ENCODE measurements around the gene IRF9. TPM values are rescaled to one million over a fixed set of nuclear protein-coding genes. Genes with fewer than 3 reads are reported as not detected.

The IRF9 gene
- total and polyA plus RNA-seq, 2 of the 13 experiments (the other 11 are each of a cell fraction or from before 2014, with no cell fraction given): 14.9 to 49.7 TPM

GRCh38 chr14:24146978-24147760, 13.9 kb upstream of the IRF9 start, which contains the start of gene RNF31 (continued):
- no peak for TF ChIP-seq RERE (CRISPR knock-in tag; IDR thresholded peaks at IDR 0.05; ENCODE audit: low read depth)
- TF ChIP-seq DR1 (CRISPR knock-in tag; IDR thresholded peaks at IDR 0.05): peak; percentile 12; the same call in 1 of the 2 replicates
- TF ChIP-seq, protein P1, sequence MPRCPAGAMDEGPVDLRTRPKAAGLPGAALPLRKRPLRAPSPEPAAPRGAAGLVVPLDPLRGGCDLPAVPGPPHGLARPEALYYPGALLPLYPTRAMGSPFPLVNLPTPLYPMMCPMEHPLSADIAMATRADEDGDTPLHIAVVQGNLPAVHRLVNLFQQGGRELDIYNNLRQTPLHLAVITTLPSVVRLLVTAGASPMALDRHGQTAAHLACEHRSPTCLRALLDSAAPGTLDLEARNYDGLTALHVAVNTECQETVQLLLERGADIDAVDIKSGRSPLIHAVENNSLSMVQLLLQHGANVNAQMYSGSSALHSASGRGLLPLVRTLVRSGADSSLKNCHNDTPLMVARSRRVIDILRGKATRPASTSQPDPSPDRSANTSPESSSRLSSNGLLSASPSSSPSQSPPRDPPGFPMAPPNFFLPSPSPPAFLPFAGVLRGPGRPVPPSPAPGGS (CRISPR knock-in tag; IDR thresholded peaks at IDR 0.05): no peak; the same call in none of the 2 replicates
- TF ChIP-seq, protein P2, sequence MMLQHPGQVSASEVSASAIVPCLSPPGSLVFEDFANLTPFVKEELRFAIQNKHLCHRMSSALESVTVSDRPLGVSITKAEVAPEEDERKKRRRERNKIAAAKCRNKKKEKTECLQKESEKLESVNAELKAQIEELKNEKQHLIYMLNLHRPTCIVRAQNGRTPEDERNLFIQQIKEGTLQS (CRISPR knock-in tag; IDR thresholded peaks at IDR 0.05): peak; percentile 68
- no peak; the same call in 1 of the 2 replicates for TF ChIP-seq ZNF800 (CRISPR knock-in tag; IDR thresholded peaks at IDR 0.05)
- TF ChIP-seq, protein P3, sequence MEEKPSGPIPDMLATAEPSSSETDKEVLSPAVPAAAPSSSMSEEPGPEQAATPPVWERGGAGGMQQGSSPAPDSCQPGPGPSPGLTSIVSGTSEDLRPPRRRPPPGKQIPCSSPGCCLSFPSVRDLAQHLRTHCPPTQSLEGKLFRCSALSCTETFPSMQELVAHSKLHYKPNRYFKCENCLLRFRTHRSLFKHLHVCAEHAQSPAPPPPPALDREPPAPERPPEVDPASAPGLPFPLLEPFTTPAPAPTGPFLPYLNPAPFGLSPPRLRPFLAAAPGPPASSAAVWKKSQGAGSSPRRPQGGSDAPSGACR (CRISPR knock-in tag; IDR thresholded peaks at IDR 0.05): no peak
- TF ChIP-seq PCBP2 (optimal IDR thresholded peaks at IDR 0.05; ENCODE audit: low read depth, low read length, poor library complexity, severe bottlenecking): peak; percentile 14
- TF ChIP-seq, protein P4, sequence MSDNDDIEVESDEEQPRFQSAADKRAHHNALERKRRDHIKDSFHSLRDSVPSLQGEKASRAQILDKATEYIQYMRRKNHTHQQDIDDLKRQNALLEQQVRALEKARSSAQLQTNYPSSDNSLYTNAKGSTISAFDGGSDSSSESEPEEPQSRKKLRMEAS (IDR thresholded peaks at IDR 0.05): no peak
- TF ChIP-seq, protein P5, sequence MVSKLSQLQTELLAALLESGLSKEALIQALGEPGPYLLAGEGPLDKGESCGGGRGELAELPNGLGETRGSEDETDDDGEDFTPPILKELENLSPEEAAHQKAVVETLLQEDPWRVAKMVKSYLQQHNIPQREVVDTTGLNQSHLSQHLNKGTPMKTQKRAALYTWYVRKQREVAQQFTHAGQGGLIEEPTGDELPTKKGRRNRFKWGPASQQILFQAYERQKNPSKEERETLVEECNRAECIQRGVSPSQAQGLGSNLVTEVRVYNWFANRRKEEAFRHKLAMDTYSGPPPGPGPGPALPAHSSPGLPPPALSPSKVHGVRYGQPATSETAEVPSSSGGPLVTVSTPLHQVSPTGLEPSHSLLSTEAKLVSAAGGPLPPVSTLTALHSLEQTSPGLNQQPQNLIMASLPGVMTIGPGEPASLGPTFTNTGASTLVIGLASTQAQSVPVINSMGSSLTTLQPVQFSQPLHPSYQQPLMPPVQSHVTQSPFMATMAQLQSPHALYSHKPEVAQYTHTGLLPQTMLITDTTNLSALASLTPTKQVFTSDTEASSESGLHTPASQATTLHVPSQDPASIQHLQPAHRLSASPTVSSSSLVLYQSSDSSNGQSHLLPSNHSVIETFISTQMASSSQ (IDR thresholded peaks at IDR 0.05; ENCODE audit: low read depth): peak; percentile 51
- TF ChIP-seq, protein P5 (CRISPR knock-in tag; IDR thresholded peaks at IDR 0.05; ENCODE audit: borderline replicate concordance): peak; percentile 65; the same call in 1 of the 2 replicates
- 0 out of 2 replicates have a peak, but pooled peaks have one; percentile 70 for TF ChIP-seq CENPT (CRISPR knock-in tag; IDR thresholded peaks at IDR 0.05; ENCODE audit: low read depth)
- TF ChIP-seq XBP1 (CRISPR knock-in tag; IDR thresholded peaks at IDR 0.05): no peak

All from HepG2 (cell line).